PC-3 (cell line): ENCODE data around the gene RNF175. TPM values are rescaled to one million over a fixed set of nuclear protein-coding genes. Genes with fewer than 3 reads are reported as not detected.
A peak's percentile ranks its signal among the peaks of the same experiment; 100 is the strongest.

ENCODE experiments used
- ATAC-seq: fragments of 200-7000 bp; cut with Tn5 transposase; 2 replicates; pipeline ENCODE4 v1.9.1; 2020; ENCODE audit warnings: mild to moderate bottlenecking, moderate library complexity
- BruUV-seq: library from RNA; stranded (reverse); fragments of 400-500 nt; replicated peaks from 2 replicates; lab custom pipeline; 2021; lab: Mats Ljungman, UMichigan
- CTCF ChIA-PET: fragments of 300-600 bp; sonication (Branson Sonifier 250); formaldehyde crosslinking; loops from one replicate; lab custom pipeline; 2022; ENCODE audit warnings: antibody characterized with exemption; lab: Charles Lee
- POLR2A ChIA-PET: fragments of 300-600 bp; sonication (Branson Sonifier 250); formaldehyde crosslinking; loops from one replicate; lab custom pipeline; 2022; ENCODE audit warnings: antibody characterized with exemption; ENCODE audit not compliant: unreplicated experiment; lab: Charles Lee
- DNase-seq: peaks from one replicate; pipeline ENCODE4 v3.0.0-alpha.2; 2015
- H2AFZ ChIP-seq: fragments of 300-600 bp; sonication (generic); 2 replicates; pipeline ENCODE4 v1.6.0; 2016; ENCODE audit warnings: antibody characterized with exemption, low read length
- H3F3A ChIP-seq: fragments of 300-600 bp; sonication (generic); one replicate; pipeline ENCODE4 v1.6.0; 2017; ENCODE audit warnings: antibody characterized with exemption, low read length, control low read depth, mild to moderate bottlenecking; ENCODE audit not compliant: unreplicated experiment
- H3K27ac ChIP-seq: fragments of 300-600 bp; sonication (generic); 2 replicates; pipeline ENCODE4 v1.5.1; 2016; ENCODE audit warnings: mild to moderate bottlenecking, low read length
- H3K27me3 ChIP-seq: fragments of 300-600 bp; sonication (generic); 2 replicates; pipeline ENCODE4 v1.6.1; 2016; ENCODE audit warnings: low read length, mixed read lengths
- H3K36me3 ChIP-seq: fragments of 300-600 bp; sonication (generic); 2 replicates; pipeline ENCODE4 v1.6.1; 2016; ENCODE audit warnings: low read depth, mixed run types, low read length, mixed read lengths
- H3K4me1 ChIP-seq: fragments of 300-600 bp; sonication (generic); 2 replicates; pipeline ENCODE4 v1.5.1; 2016; ENCODE audit warnings: low read length; ENCODE audit not compliant: insufficient read depth
- H3K4me2 ChIP-seq: fragments of 300-600 bp; sonication (generic); 2 replicates; pipeline ENCODE4 v1.6.0; 2016; ENCODE audit warnings: low read length
- H3K4me3 ChIP-seq: fragments of 300-600 bp; sonication (generic); 2 replicates; pipeline ENCODE4 v1.5.1; 2016; ENCODE audit warnings: mild to moderate bottlenecking, low read length, mixed read lengths
- H3K79me2 ChIP-seq: fragments of 300-600 bp; sonication (generic); 2 replicates; pipeline ENCODE4 v1.6.1; 2017; ENCODE audit warnings: low read length, mixed read lengths
- H3K9ac ChIP-seq: fragments of 300-600 bp; sonication (generic); 2 replicates; pipeline ENCODE4 v1.6.0; 2016; ENCODE audit warnings: mild to moderate bottlenecking, low read length
- H3K9me2 ChIP-seq: fragments of 300-600 bp; sonication (generic); replicated peaks from 2 replicates; pipeline ENCODE4 v1.6.1; 2016; ENCODE audit warnings: mixed run types, low read length, mixed read lengths
- H3K9me3 ChIP-seq: fragments of 300-600 bp; sonication (generic); 2 replicates; pipeline ENCODE4 v1.6.1; 2016; ENCODE audit warnings: low read length, mixed read lengths
- H4K20me1 ChIP-seq: fragments of 300-600 bp; sonication (generic); 2 replicates; pipeline ENCODE4 v1.6.1; 2016; ENCODE audit warnings: low read length, mixed read lengths
- CTCF ChIP-seq: fragments of 300-600 bp; sonication (generic); conservative IDR thresholded peaks from 2 replicates; pipeline ENCODE4 v1.5.1; 2017; ENCODE audit warnings: antibody characterized with exemption, low read depth, mild to moderate bottlenecking, low read length
- EZH2 ChIP-seq: fragments of 300-600 bp; sonication (generic); IDR thresholded peaks from one replicate; pipeline ENCODE4 v1.6.1; 2017; ENCODE audit warnings: antibody characterized with exemption, mild to moderate bottlenecking, low read length; ENCODE audit not compliant: unreplicated experiment
- EZH2phosphoT487 ChIP-seq: fragments of 300-600 bp; sonication (generic); IDR thresholded peaks from 2 replicates; pipeline ENCODE4 v1.6.1; 2018; ENCODE audit warnings: mild to moderate bottlenecking, antibody characterized with exemption, low read length, borderline replicate concordance
- intact Hi-C: fragments of 100-400 bp; cut with micrococcal nuclease; formaldehyde crosslinking; loops from 2 replicates; pipeline ENCODE4 v1.9.0; 2023
- total RNA-seq: library from RNA; depleted of rRNA; stranded (reverse); fragments of >200 nt; gene quantifications from 2 replicates; pipeline ENCODE4 v1.2.3, GENCODE V29; 2014

Gene RNF175
- total RNA-seq, 1 experiment from 2014 or later, result not detected

- Histone ChIP-seq H3K4me3 (0 out of 2 replicates have a peak overlapping the region, but pooled peaks have one; percentile 19), H3K27ac (peak overlapping the region; percentile 55), H3K36me3 (no peaks in the 10 kb centered on the region), H3K27me3 (peaks cover 12% of the 10 kb centered on the region; the same call in 1 of the 2 replicates), H2AFZ (0 out of 2 replicates have a peak overlapping the region, but pooled peaks have one; percentile 40), H3K4me2 (peak overlapping the region; percentile 68), H3K9ac (no peak overlapping the region), H3F3A (no peaks in the 10 kb centered on the region), H3K9me2 (no peaks in the 10 kb centered on the region), H4K20me1 (no peaks in the 10 kb centered on the region), H3K9me3 (no peaks in the 10 kb centered on the region), H3K4me1 (peaks cover 17% of the 10 kb centered on the region), H3K79me2 (no peaks in the 10 kb centered on the region)
- DNase-seq (peak; percentile 2), ATAC-seq (no peak)
- intact Hi-C loops, result no loop called here
- TF ChIP-seq CTCF (no peak), EZH2phosphoT487 (no peak)
- ChIA-PET CTCF (no interaction called here), POLR2A (no interaction called here)
- BruUV-seq, result no TSS peak
Measured at GRCh38 chr4:153782581-153782980, 22.8 kb upstream of the RNF175 start.

GRCh38 chr4:153781717-153782416, 22.0 kb upstream of the RNF175 start:
- ATAC-seq (peak; percentile 18), DNase-seq (peak; percentile 71)
- POLR2A ChIA-PET, result no interaction called here
- H3K9me3 ChIP-seq, result no peaks in the 10 kb centered on the region
- no peaks in the 10 kb centered on the region for H3F3A ChIP-seq
- no peaks in the 10 kb centered on the region for H3K9me2 ChIP-seq
- no TSS peak for BruUV-seq
- H3K36me3 ChIP-seq, result no peaks in the 10 kb centered on the region
- peaks cover 5% of the 10 kb centered on the region; the same call in 1 of the 2 replicates for H3K27me3 ChIP-seq
- peak overlapping the region; percentile 40 for H2AFZ ChIP-seq
- no peaks in the 10 kb centered on the region for H4K20me1 ChIP-seq
- H3K27ac ChIP-seq, result peak overlapping the region; percentile 55
- peak overlapping the region; percentile 68 for H3K4me2 ChIP-seq
- CTCF ChIA-PET, result no interaction called here
- 0 out of 2 replicates have a peak overlapping the region, but pooled peaks have one; percentile 19 for H3K4me3 ChIP-seq
- peaks cover 17% of the 10 kb centered on the region for H3K4me1 ChIP-seq
- no peak overlapping the region for H3K9ac ChIP-seq
- TF ChIP-seq CTCF (no peak), EZH2phosphoT487 (no peak), EZH2 (no peak)
- intact Hi-C loops, result no loop called here
- H3K79me2 ChIP-seq, result no peaks in the 10 kb centered on the region

- CTCF ChIA-PET, result no interaction called here
Measured at GRCh38 chr4:153781280-153781679, 21.5 kb upstream of the RNF175 start.

More at GRCh38 chr4:153781280-153781679, 21.5 kb upstream of the RNF175 start:
- Histone ChIP-seq H3F3A (no peaks in the 10 kb centered on the region), H3K9me2 (no peaks in the 10 kb centered on the region), H3K4me2 (no peak overlapping the region), H3K4me1 (peaks cover 17% of the 10 kb centered on the region), H3K79me2 (no peaks in the 10 kb centered on the region), H3K36me3 (no peaks in the 10 kb centered on the region), H2AFZ (no peak overlapping the region), H3K27me3 (peaks cover 2% of the 10 kb centered on the region; the same call in 1 of the 2 replicates), H3K27ac (peak overlapping the region; percentile 45; the same call in 1 of the 2 replicates), H3K9ac (no peak overlapping the region), H3K9me3 (no peaks in the 10 kb centered on the region), H4K20me1 (no peaks in the 10 kb centered on the region), H3K4me3 (no peak overlapping the region)
- no peak for TF ChIP-seq CTCF
- TF ChIP-seq EZH2, result no peak
- TF ChIP-seq EZH2phosphoT487, result no peak
- no peak for DNase-seq
- no TSS peak for BruUV-seq
- no peak for ATAC-seq
- POLR2A ChIA-PET, result no interaction called here
- intact Hi-C loops, result no loop called here
